HG03196 (cell line): ENCODE data around the gene PARP9.
A peak's percentile ranks its signal among the peaks of the same experiment; 100 is the strongest.

Experiments used
- ATAC-seq: cut with Tn5 transposase; IDR thresholded peaks from one replicate; pipeline ENCODE4 v1.9.1; 2021; ENCODE audit not compliant: unreplicated experiment

The PARP9 gene

GRCh38 chr3:122564155-122564912, at the start of gene PARP9, which contains the start of gene DTX3L:
TSS of gene PARP9 (minus strand) at chr3:122564300. CDS start at chr3:122559620, 4,680 bp downstream.
TSS of gene DTX3L (plus strand) at chr3:122564338. CDS start at chr3:122564427, 89 bp downstream.
- ATAC-seq = peak; percentile 61

- ATAC-seq = no peak
Measured at GRCh38 chr3:122612696-122613095, 48.6 kb upstream of the PARP9 start.

- ATAC-seq = peak; percentile 92
Measured at GRCh38 chr3:122609798-122610559, 45.9 kb upstream of the PARP9 start.

GRCh38 chr3:122608916-122609315, 44.8 kb upstream of the PARP9 start:
- no peak for ATAC-seq

DNA sequence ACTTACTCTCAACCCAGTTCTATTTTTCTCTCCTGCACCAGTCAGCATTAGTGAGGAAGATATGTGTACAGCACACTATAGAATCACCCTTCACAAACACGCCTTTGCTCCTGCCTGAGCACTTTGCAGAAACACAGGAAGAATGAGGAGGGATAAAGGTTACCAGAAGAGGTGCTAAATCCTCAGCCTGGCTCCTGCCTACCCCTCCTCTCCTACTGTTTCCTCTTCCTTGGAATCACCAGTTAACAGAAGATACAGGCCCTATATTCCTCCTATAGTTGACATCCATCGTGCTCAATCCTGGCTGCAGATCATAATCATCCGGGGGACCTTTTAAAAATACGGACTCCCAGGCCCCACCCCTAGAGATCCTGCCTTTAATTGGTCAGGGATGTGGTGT, 42.2 kb upstream of the PARP9 start:
- no peak for ATAC-seq

- no peak for ATAC-seq
Measured at GRCh38 chr3:122603056-122603455, 39.0 kb upstream of the PARP9 start.

DNA sequence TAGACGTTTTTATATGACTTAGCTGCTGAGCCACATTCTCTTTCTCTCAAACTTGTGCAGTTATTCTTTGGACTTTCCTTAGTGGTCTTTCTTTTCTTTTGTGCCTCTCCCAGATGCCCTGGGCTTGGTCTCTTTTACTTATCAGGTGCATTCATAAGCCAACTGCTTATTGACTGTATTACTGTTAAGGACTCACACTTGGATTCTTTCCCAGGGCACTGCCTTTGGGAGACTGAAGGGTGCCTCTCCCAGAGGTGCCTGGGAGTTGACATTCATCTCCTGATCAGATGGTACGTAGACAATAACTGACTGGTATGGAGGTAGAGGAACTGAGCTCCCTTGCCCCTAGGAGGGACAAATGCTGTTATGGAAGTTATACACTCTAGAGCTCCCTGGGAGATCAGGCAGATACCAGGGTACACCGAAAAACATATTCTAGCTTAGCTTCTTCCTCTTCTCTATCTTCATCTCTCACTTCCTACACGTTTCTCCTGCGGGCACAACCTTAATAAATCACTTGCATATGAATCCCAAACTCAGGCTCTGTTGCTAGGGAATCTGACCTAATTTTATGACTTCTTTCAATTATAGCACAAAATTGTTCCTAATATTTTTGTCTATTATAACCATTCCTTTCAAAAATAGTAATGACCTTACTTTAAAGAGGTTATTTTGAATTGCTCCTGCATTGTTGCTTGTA, 38.1 kb upstream of the PARP9 start:
- no peak for ATAC-seq

GRCh38 chr3:122598556-122598955, 34.5 kb upstream of the PARP9 start:
- ATAC-seq = no peak

DNA sequence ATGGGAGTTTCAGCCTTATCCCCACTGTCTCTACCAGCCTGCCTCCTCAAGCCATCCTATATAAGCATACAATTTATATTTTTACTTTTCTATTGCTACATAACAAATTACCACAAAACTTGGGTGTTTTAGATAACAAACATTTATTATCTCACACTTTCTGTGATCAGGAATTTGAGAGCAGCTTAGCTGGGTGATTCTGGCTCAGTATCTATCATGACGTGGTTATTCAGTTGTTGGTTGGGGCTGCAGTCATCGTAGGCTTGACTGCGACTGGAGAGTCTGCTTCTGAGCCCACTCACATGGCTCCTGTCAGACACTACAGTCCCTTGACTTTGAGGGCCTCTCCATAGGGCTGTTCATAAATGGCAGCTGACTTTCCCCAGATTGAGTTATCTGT, 34.1 kb upstream of the PARP9 start:
- no peak for ATAC-seq

DNA sequence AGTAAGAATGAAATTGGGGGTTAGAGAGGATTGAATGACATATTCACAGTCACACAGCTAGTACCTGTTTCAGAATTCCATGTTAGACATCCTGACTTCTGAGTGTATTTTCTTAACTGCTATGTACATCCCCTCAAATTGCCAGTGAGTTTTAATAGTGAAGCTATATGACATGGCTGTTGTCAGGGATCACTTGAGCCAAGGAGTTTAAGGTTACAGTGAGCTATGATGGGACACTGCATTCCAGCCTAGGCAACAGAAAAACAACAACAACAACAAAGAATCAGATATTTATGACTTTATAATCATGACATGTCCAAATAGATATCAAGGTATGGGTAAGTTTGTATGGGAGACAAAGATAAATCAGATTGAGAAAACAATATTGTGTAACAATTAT, 29.9 kb upstream of the PARP9 start:
- no peak for ATAC-seq

DNA sequence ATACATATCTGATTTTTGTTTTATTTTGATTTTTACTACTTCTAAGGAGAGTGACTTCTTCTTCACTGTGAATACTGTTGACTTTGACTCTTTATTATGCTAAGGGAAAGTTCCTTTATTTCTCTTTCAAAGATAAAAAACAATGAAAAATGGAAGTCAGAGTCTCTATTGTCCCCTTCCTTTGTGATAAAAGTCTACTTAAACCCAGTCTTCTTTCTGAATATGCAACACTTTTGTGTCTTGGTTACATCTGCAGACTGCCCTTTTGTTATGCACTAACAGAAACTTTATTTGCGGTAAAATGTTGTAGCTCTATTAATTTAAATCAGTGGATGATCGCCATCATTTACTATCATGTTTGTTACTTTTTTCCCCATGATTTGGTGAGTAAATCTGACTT, 26.5 kb upstream of the PARP9 start:
- ATAC-seq = no peak

DNA sequence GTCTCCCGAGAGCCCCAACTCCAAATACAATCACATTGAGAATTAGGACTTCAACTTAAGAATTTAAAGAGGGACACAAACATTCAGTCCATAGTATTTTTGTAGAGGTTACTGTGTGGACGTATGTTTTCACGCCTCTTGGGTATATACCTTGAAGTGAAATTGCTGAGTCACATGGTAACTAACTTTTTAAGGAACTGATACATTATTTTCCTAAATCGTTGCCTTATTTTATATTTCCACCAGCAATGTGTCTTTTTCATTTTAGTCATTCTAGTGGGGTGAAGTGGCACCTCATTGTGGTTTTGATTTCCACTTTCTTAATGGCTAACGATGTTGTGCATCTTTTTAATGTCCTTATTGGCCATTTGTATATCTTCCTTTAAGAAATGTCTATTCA, 25.2 kb upstream of the PARP9 start:
- ATAC-seq = peak; percentile 53

GRCh38 chr3:122587572-122587971, 23.5 kb upstream of the PARP9 start:
- ATAC-seq = no peak

- ATAC-seq = no peak
Measured at GRCh38 chr3:122586773-122587485, 22.8 kb upstream of the PARP9 start.

GRCh38 chr3:122586098-122586497, 22.0 kb upstream of the PARP9 start:
- ATAC-seq = no peak

GRCh38 chr3:122582390-122582789, 18.3 kb upstream of the PARP9 start:
- ATAC-seq = no peak

DNA sequence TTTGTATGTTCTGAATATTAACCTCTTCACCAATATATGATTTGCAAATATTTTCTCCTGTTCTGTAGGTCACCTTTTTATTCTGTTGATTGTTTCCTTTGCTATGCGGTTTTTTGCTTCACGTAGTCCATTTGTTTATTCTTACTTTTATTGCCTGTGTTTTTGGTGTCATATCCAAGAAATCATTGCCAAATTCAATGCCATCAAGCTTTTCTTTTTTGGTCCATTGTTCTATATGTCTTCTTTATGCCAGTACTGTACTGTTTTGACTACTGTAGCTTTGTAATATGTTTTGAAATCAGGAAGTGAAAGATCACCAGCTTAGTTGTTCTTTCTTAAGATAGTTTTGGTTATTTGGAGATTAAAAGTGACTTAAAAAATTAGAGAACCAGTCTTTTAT, 17.5 kb upstream of the PARP9 start:
- no peak for ATAC-seq

- no peak for ATAC-seq
Measured at GRCh38 chr3:122580470-122580869, 16.4 kb upstream of the PARP9 start.

GRCh38 chr3:122578069-122578740, 14.1 kb upstream of the PARP9 start:
- no peak for ATAC-seq

- ATAC-seq = no peak
Measured at GRCh38 chr3:122577409-122578031, 13.4 kb upstream of the PARP9 start, which contains the start of gene PARP15. TSS of gene PARP15 (plus strand) at chr3:122577650. CDS start at chr3:122577668, 18 bp downstream.
